Measurements from ENCODE around the gene OR6S1. TPM values are rescaled to one million over a fixed set of nuclear protein-coding genes. Genes with fewer than 3 reads are reported as not detected.

The OR6S1 gene
- polyA plus RNA-seq, 1 donor from 2014 or later = not detected

GRCh38 chr14:20614038-20614840 is 27.3 kb downstream of the OR6S1 start:
- Mint-ChIP-seq H3K36me3 (no peaks in the 10 kb centered on the region), H3K27me3 (no peaks in the 10 kb centered on the region), H3K4me1 (peaks cover 9 to 14% (median 12%) of the 10 kb centered on the region in 3 donors), H3K4me3 (peak overlapping the region in 1 of 4 donors; percentile 23), H3K9me3 (no peaks in the 10 kb centered on the region), H3K27ac (no peak overlapping the region)

DNA sequence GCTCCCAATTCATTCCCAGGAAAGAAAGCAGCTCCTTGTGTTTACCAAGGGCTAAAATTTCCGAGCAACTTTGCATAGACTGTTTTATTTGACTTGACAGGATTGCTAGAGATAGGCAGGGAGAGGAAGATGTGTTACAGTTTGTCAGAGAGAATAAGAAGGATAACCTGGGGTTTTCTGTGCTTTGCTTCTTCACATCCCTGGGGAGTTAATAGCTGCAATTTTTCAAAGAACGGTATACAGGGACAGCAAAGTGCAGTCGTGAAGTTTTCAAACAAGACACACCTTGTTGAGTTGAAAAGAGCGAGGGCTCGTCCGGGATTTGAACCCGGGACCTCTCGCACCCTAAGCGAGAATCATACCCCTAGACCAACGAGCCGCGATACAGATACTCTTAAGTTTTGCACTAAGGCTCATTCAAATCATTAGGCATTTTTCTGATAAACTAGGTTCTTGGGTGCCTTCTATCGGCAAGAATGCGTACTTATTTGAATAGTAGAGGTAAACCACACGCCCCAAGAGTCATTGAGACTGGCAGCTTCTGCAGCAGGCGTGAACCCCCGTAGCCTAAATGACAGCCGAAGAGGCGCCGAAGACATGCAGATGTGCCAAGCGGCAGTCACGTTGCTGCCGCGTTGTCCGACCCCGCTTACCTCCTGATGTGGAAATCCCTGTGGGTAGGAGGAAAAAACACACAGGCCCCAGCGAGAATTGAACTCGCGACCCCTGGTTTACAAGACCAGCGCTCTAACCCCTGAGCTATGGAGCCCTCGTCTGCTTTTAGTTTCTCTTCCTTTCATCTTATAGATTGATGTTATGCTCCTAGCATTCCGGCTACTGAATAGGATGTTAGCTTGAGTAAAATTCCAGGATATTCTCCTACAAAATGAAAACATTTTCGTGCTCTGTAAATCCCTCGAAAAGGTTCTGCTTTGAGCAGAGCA is 28.1 kb downstream of the OR6S1 start:
- Mint-ChIP-seq H3K27me3 (no peaks in the 10 kb centered on the region), H3K27ac (no peak overlapping the region), H3K36me3 (no peaks in the 10 kb centered on the region), H3K9me3 (no peaks in the 10 kb centered on the region), H3K4me1 (peaks cover 9 to 13% (median 10%) of the 10 kb centered on the region in 3 donors), H3K4me3 (no peak overlapping the region)

GRCh38 chr14:20612403-20612802 is 29.1 kb downstream of the OR6S1 start:
- Mint-ChIP-seq H3K4me3 (no peak overlapping the region), H3K36me3 (no peaks in the 10 kb centered on the region)

GRCh38 chr14:20611277-20611676 is 30.2 kb downstream of the OR6S1 start:
- H3K27me3 Mint-ChIP-seq = no peaks in the 10 kb centered on the region

More at GRCh38 chr14:20612403-20612802, 29.1 kb downstream of the OR6S1 start:
- Mint-ChIP-seq H3K9me3 (no peaks in the 10 kb centered on the region), H3K27ac (no peak overlapping the region), H3K27me3 (no peaks in the 10 kb centered on the region), H3K4me1 (peaks cover 7 to 10% (median 8%) of the 10 kb centered on the region in 3 donors)

DNA sequence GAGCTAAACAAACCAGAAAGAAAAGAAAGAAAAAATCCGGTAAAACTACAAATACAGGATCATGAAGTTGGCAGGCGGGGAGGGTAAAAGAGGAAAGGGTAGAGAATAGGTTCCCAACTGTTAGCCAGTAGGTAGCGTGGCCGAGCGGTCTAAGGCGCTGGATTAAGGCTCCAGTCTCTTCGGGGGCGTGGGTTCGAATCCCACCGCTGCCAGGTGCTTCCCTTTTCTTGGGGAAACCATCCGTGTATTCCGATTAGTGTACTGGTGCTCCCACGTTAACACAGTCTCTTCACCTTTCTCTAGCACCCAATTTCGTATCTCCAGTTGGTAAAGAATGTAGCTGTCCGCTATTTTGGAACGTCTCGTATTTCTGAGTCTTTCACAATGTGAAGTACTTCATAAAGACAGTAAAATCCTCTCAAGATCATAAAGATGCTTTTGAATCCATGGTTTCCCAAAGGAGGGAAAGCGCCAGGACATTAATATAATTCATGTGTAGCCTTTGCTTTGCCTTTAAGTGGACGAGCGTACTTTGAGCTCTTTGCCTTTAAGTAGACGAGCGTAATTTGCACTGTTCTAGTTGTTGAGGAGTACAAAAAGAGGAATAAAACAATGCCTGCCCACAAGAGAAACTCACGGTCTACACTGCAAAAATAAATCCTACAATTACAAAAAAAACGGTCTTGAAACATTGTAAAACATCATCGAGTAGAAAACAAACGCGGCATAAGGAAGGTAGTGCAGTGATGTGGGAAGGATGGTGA is 31.3 kb downstream of the OR6S1 start:
- H3K4me3 Mint-ChIP-seq = no peak overlapping the region
- H3K27ac Mint-ChIP-seq = no peak overlapping the region
- no peaks in the 10 kb centered on the region for H3K9me3 Mint-ChIP-seq
- no peaks in the 10 kb centered on the region for H3K36me3 Mint-ChIP-seq
- no peaks in the 10 kb centered on the region for H3K27me3 Mint-ChIP-seq
- peaks cover 7 to 8% (median 8%) of the 10 kb centered on the region in 3 donors for H3K4me1 Mint-ChIP-seq

More at GRCh38 chr14:20611277-20611676, 30.2 kb downstream of the OR6S1 start:
- Mint-ChIP-seq H3K4me1 (peaks cover 7 to 10% (median 8%) of the 10 kb centered on the region in 3 donors), H3K9me3 (no peaks in the 10 kb centered on the region), H3K27ac (no peak overlapping the region), H3K36me3 (no peaks in the 10 kb centered on the region), H3K4me3 (no peak overlapping the region)

DNA sequence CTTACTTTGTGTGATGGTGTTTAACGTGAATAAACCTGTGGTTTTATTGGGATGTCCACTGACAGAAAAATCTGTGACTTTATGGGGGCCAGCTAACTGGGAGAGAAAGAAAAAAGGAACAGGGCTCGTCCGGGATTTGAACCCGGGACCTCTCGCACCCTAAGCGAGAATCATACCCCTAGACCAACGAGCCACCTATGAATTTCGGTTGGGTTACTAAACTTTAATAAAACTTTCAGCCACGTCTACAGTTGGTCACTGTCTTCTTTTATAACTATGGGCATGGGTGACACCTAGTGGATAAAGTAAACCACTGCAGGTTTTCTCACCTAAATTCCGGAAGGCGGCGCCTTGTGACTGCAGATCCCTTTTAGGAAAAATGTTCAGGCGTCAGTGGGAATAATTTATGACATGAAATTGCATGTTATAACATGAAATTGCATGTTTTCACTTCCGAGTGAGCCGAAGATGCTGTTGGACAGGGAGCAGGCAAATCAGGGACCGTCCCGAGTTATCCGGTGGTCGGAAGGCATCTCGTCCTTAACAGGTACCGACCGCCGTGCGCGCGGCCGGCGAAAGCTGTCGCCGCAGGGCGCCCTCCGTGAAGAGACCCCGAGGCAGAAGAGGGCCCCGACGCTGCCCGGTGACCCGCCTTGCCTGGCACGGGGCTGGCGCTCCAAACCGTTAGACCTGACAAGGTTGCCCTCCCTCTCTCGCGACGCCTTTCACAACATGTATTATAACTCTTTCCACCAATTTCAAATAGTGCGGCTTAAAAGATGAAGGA is 32.1 kb downstream of the OR6S1 start:
- no peaks in the 10 kb centered on the region for H3K36me3 Mint-ChIP-seq
- no peaks in the 10 kb centered on the region for H3K9me3 Mint-ChIP-seq
- H3K27me3 Mint-ChIP-seq = no peaks in the 10 kb centered on the region
- no peak overlapping the region for H3K27ac Mint-ChIP-seq
- peaks cover 2 to 5% (median 3%) of the 10 kb centered on the region in 3 donors for H3K4me1 Mint-ChIP-seq
- no peak overlapping the region for H3K4me3 Mint-ChIP-seq

DNA sequence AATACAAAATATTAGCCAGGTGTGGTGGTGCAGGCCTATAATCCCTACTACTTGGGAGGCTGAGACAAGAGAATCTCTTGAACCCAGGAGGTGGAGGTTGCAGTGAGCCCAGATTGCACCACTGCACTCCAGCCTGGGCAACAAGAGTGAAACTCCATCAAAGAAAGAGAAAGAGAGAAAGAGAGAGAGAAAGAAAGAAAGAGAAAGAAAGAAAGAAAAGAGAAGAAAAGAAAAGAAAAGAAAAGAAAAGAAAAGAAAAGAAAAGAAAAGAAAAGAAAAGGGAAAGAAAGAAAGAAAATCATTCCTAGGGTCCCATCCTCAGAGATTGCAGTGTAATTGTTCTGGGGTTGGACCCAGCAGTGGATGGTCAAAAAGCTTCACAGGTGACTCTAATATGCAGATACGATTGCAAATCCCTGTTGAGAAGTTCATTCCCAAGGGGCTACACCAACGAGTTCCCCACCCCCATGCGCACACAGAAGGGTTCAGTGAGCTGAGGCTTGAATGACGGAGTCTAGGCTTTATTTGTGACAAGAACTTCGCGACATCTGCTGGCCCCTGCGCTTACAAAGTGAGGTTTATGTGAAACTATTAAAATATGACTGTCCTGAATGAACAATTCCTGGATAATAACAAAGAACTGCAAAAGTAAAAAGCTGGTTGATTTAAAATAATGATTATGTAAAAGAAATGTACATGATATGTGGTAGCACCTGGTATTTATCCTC is 32.9 kb downstream of the OR6S1 start:
- Mint-ChIP-seq H3K36me3 (no peaks in the 10 kb centered on the region), H3K4me1 (peaks cover 2 to 4% (median 3%) of the 10 kb centered on the region in 3 donors), H3K27ac (no peak overlapping the region), H3K27me3 (no peaks in the 10 kb centered on the region), H3K9me3 (no peaks in the 10 kb centered on the region), H3K4me3 (no peak overlapping the region)

DNA sequence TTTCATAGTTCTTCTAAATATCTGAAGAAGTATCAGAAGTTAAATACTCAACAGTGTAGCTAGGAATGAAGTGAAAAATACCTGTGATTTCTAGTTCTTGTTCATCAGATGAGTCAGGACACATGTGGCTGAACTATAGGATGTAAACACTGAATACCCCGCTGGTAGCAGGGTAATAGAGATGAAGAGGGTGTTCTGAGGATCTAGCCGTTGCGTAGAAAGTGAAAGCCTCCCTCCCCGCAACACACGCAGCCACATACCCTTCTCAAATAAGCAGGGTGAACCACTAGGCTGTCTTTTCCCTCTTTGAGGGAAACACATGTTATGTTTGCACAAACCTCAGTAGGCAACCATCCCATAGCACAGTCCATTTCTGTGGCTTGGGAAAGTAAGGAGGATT is 33.9 kb downstream of the OR6S1 start:
- no peaks in the 10 kb centered on the region for H3K9me3 Mint-ChIP-seq
- peak overlapping the region in 1 of 3 donors; percentile 37 for H3K27ac Mint-ChIP-seq
- H3K4me1 Mint-ChIP-seq = peaks cover 2 to 4% (median 3%) of the 10 kb centered on the region in 3 donors
- H3K36me3 Mint-ChIP-seq = no peaks in the 10 kb centered on the region
- H3K4me3 Mint-ChIP-seq = peak overlapping the region in 1 of 4 donors; percentile 14
- no peaks in the 10 kb centered on the region for H3K27me3 Mint-ChIP-seq

DNA sequence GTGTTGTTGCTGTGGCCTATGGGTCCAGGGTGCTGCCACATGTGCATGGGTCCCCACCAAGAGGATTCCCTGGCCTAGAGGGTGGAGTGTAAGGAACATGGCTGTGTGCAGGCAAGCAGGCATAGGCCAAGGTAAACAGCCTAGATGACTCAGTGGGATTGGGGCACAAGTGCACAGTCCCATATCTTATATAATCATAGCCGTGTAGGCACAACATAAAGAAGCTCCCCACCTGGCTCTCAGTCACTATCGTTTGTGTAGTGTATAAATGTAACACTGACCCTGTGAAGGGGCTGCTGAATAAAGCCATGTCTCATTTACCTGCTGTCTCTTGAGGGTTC is 34.6 kb downstream of the OR6S1 start:
- H3K4me3 Mint-ChIP-seq = peak overlapping the region in 1 of 4 donors; percentile 43
- H3K4me1 Mint-ChIP-seq = peaks cover 2 to 4% (median 3%) of the 10 kb centered on the region in 3 donors
- no peak overlapping the region for H3K27ac Mint-ChIP-seq
- H3K9me3 Mint-ChIP-seq = no peaks in the 10 kb centered on the region
- no peaks in the 10 kb centered on the region for H3K27me3 Mint-ChIP-seq
- H3K36me3 Mint-ChIP-seq = no peaks in the 10 kb centered on the region

GRCh38 chr14:20606190-20606901 is 35.1 kb downstream of the OR6S1 start:
- H3K36me3 Mint-ChIP-seq = no peaks in the 10 kb centered on the region
- H3K4me1 Mint-ChIP-seq = peaks cover 2 to 4% (median 3%) of the 10 kb centered on the region in 3 donors
- H3K27me3 Mint-ChIP-seq = no peaks in the 10 kb centered on the region
- peak overlapping the region in 1 of 4 donors; percentile 43 for H3K4me3 Mint-ChIP-seq
- H3K27ac Mint-ChIP-seq = no peak overlapping the region
- no peaks in the 10 kb centered on the region for H3K9me3 Mint-ChIP-seq

DNA sequence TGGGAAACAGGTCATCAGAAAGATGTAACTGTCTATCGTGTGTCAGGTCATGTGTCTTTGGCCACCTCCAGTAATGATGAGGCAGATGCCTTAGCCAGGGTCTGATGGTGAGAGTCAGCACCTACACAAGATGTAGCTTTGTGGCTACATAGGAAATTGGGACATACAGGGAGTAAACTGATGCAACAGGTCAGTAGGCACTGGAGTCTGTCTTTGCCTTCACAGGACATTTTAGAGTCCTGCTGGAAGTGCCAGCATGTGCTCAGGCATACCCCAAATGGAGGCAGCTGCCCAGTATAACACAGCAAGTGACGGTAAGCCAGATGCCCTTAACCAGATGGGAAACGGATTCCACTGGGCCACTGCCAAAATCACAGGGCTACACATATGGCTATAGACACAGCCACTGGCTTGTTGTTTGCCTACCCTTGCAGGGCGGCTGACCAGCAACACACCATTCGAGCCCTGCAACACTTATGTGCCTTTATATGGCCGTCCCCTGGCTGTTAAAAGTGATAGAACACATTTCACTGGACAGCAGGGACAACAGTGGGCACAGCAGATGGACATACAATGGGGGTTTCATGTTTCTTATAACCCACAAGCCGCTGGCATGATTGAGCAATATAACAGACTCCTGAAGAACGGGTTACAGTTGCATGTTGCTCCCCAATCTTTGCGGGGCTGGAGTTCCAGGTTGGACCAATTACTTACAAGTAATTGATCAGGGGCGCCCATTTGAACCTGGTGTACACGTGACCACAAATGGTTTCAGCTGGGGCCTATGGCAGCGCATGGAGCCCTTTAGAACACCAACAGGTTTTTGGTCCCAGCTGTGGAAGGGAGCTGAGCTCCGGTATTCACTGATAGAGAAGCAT is 37.4 kb downstream of the OR6S1 start:
- Mint-ChIP-seq H3K4me1 (peaks cover 2 to 4% (median 3%) of the 10 kb centered on the region in 3 donors), H3K9me3 (no peaks in the 10 kb centered on the region), H3K36me3 (no peaks in the 10 kb centered on the region), H3K27ac (peak overlapping the region in 1 of 3 donors; percentile 32), H3K27me3 (no peaks in the 10 kb centered on the region), H3K4me3 (no peak overlapping the region)

- no peaks in the 10 kb centered on the region for H3K36me3 Mint-ChIP-seq
- H3K9me3 Mint-ChIP-seq = no peaks in the 10 kb centered on the region
- peak overlapping the region in 1 of 4 donors; percentile 19 for H3K4me3 Mint-ChIP-seq
- H3K27ac Mint-ChIP-seq = no peak overlapping the region
- H3K27me3 Mint-ChIP-seq = no peaks in the 10 kb centered on the region
- peaks cover 0 to under 1% (median under 1%) of the 10 kb centered on the region in 3 donors for H3K4me1 Mint-ChIP-seq
Observed at GRCh38 chr14:20602583-20602982, 38.9 kb downstream of the OR6S1 start.
